Colonic mucosa (tissue), 4 donors: ENCODE measurements around the gene EPHA7. TPM values are rescaled to one million over a fixed set of nuclear protein-coding genes. Genes with fewer than 3 reads are reported as not detected.

ENCODE experiments used
- DNase-seq: peaks from one replicate; pipeline ENCODE4 v3.0.0-alpha.2; 2020
- H3K27ac ChIP-seq: fragments of 200-600 bp; one replicate; pipeline ENCODE4 v1.8.0; 2021
- H3K27me3 ChIP-seq: fragments of 200-600 bp; one replicate; pipeline ENCODE4 v1.8.0; 2021
- H3K36me3 ChIP-seq: fragments of 200-600 bp; one replicate; pipeline ENCODE4 v1.8.0; 2021
- H3K4me1 ChIP-seq: fragments of 200-600 bp; one replicate; pipeline ENCODE4 v1.8.0; 2021; ENCODE audit warnings: mild to moderate bottlenecking
- H3K4me3 ChIP-seq: fragments of 200-600 bp; one replicate; pipeline ENCODE4 v1.8.0; 2021
- H3K9ac ChIP-seq, 2 donors: one replicate each; pipeline ENCODE4 v1.7.0; 2013; ENCODE audit warnings: control low read depth in 2 of 2, low read depth in 2 of 2, low read length in 2 of 2
- H3K9me3 ChIP-seq: fragments of 200-600 bp; one replicate; pipeline ENCODE4 v1.8.0; 2021
- CTCF ChIP-seq: fragments of 200-600 bp; IDR thresholded peaks from one replicate; pipeline ENCODE4 v1.8.0; 2022; ENCODE audit warnings: antibody characterized with exemption, mild to moderate bottlenecking
- intact Hi-C: fragments of 100-400 bp; cut with DNase I; formaldehyde crosslinking; loops from one replicate; pipeline ENCODE4 v1.14.1; 2022
- total RNA-seq, 2 donors: library from RNA; stranded (reverse); fragmentation: NEBNext Ultra II Directional in 1 of 2; extraction: Animal tissue kit (Norgen Biotek cat#: 25700) in 1 of 2; gene quantifications; one replicate each; pipeline ENCODE4 v1.2.1, GENCODE V29; 2021
- donor health status: healthy.
- donor health status: DM: no; HTN: no; CAD: no.
- donor health status: DM: no; HTN: no; CAD: no.

Gene EPHA7
- total RNA-seq, 2 donors from 2014 or later, result 1.3 to 4.4 TPM

DNA sequence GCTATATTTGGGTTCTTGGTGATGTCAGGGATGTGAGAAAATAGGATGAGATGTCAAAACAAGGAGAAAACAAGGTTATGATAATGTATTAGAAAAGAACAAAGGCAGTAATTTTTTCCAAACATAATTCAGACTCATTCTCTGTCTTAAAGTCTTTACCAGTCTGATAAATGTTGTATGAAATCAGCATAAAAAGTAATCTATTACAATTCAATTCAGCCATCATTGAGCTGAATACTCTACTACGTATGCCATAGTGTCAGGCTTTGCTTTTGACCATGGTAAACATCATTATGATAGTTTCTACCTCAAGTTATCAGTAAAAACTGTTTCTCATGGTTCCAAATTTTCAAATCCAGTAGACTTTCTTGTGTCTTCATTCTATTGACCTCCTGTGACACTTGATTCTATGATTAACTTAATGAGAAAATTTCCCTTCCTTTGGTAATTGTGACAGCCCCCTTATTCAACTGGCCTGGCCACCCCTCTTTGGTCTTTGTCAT, 75.0 kb downstream of the EPHA7 start:
- intact Hi-C loops, result no loop called here
- no peak for TF ChIP-seq CTCF
- Histone ChIP-seq H3K4me3 (no peak overlapping the region), H3K9ac (no peak overlapping the region), H3K9me3 (no peaks in the 10 kb centered on the region), H3K27ac (no peak overlapping the region), H3K27me3 (no peaks in the 10 kb centered on the region), H3K4me1 (no peaks in the 10 kb centered on the region), H3K36me3 (no peaks in the 10 kb centered on the region)
- DNase-seq, result no peak

DNA sequence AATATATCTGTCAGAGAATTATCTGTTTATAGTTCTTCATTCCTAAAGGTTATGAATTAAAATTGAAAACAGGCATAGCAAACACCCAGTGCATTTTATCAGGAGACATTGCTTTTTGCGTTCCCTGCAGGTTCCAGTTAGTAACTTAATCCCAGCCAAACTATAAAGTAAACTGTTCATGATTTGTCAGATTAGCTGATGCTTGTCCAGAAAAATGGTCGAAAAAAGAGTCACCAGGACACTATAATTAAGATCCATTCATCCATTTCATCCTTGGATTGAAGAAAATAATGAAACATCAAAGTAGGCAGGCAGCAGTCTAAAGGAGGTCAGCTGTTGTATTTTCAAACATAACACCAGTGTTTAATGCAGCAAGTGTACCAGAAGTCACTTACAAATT, 75.9 kb downstream of the EPHA7 start:
- H3K9me3 ChIP-seq, result no peaks in the 10 kb centered on the region
- no peak overlapping the region for H3K4me3 ChIP-seq
- no peak for TF ChIP-seq CTCF
- intact Hi-C loops, result no loop called here
- H3K27ac ChIP-seq, result no peak overlapping the region
- no peaks in the 10 kb centered on the region for H3K36me3 ChIP-seq
- no peaks in the 10 kb centered on the region for H3K27me3 ChIP-seq
- H3K9ac ChIP-seq, result no peak overlapping the region
- no peak for DNase-seq
- H3K4me1 ChIP-seq, result no peaks in the 10 kb centered on the region

GRCh38 chr6:93341900-93342613, 77.3 kb downstream of the EPHA7 start:
- no peaks in the 10 kb centered on the region for H3K27me3 ChIP-seq
- H3K9me3 ChIP-seq, result no peaks in the 10 kb centered on the region
- TF ChIP-seq CTCF, result no peak
- H3K4me1 ChIP-seq, result no peaks in the 10 kb centered on the region
- intact Hi-C loops, result no loop called here
- H3K4me3 ChIP-seq, result no peak overlapping the region
- no peaks in the 10 kb centered on the region for H3K36me3 ChIP-seq
- no peak overlapping the region for H3K9ac ChIP-seq
- DNase-seq, result no peak
- H3K27ac ChIP-seq, result no peak overlapping the region

- Histone ChIP-seq H3K36me3 (no peaks in the 10 kb centered on the region), H3K9ac (no peak overlapping the region), H3K4me1 (no peaks in the 10 kb centered on the region), H3K4me3 (no peak overlapping the region), H3K9me3 (no peaks in the 10 kb centered on the region), H3K27me3 (no peaks in the 10 kb centered on the region), H3K27ac (no peak overlapping the region)
- intact Hi-C loops, result no loop called here
- no peak for TF ChIP-seq CTCF
- DNase-seq, result no peak
Observed at GRCh38 chr6:93337772-93338394, 81.5 kb downstream of the EPHA7 start.

GRCh38 chr6:93337014-93337413, 82.3 kb downstream of the EPHA7 start:
- intact Hi-C loops, result no loop called here
- no peaks in the 10 kb centered on the region for H3K27me3 ChIP-seq
- H3K36me3 ChIP-seq, result no peaks in the 10 kb centered on the region
- H3K4me3 ChIP-seq, result no peak overlapping the region
- H3K27ac ChIP-seq, result no peak overlapping the region
- no peak for DNase-seq
- H3K4me1 ChIP-seq, result no peaks in the 10 kb centered on the region
- no peak overlapping the region for H3K9ac ChIP-seq
- no peaks in the 10 kb centered on the region for H3K9me3 ChIP-seq
- no peak for TF ChIP-seq CTCF
